ACHN (cell line): ENCODE data around the gene AIF1L.
"Not testable (repeated sequence)": the region's sequence is repeated elsewhere in the genome, so short reads cannot be mapped to it uniquely, and the experiment has no call there.

Experiments used
- DNase-seq: peaks from one replicate; pipeline ENCODE4 v3.0.0-alpha.2; 2015
- in situ Hi-C: cut with HindIII; loops from 2 replicates; pipeline ENCODE4 v1.10.0; 2017; ENCODE audit warnings: low sequenced_read_pairs, low pct_ligation_motif_present, low pct_unique_long_range_greater_than_20kb

Gene AIF1L

DNA sequence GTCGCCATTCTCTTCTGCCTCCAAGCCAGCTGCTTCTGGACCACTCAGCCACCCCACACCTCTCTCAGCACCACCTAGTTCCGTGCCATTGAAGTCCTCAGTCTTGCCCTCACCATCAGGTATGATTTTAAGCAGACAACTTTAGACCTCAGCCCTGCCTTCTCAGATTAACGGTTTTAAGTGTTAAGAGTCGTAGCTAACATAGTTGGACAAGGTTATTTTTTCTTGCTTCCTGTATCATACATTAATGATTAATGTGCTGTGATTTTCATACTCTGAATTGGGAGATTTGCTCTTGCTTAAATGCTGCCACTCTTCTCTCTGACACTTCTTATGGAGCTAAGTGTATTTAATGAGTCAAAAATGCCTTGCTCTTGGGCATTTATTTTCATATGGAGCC, 49.9 kb downstream of the AIF1L start:
- in situ Hi-C loops: no loop called here

DNA sequence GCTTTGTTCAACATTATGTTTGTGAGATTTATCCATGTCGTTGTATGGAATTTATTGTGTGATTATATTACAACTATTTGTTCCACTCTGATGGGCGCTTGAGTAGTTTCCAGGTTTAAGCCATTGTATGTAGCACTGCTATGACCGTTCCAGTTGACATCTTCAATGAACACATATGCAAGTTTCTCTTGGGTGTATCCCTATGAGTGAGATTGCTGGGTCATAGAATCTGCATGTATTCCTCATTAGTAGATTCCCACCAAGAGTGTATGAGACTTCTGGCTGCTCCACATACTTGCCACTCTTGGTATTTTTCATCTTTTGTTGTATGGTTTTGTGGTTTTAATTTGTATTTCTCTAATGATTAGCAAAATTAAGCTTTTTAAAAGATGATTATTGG, 51.9 kb downstream of the AIF1L start:
- in situ Hi-C loops: no loop called here
- DNase-seq: no peak

More for the DNA sequence above, 49.9 kb downstream of the AIF1L start:
- DNase-seq: no peak

DNA sequence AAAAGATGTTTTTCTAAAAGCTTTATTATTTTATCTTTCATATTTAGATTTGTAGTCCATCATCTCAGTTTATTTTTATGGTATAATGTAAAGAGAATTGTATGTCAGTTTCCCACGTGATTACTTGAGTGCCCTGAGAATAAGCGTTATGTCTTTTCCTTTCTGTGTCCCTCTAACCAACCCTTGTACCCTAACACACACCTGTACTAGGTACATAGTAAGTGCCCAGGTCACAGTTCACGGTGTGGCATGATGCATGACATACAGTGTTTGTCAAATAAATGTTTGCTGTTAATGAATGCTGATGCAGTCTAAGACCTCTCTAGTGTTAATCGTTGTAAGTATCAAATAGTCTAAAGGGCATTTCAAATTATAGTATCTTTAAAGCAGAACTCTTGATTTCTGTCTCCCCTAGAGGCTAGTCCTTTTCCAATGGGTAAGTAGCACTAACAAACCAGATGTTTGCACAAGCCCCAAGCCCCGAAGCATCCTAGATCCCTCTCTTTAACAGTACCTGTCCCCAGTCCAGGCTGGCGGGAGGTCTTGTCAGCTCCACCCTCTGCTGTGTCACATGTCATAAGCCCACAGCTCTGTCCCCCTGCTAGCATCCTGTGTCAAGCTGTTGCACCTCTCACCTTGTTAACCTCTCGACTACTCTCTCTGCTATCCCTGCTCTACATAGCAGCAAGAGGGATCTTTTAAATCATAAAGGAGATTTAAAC, 52.8 kb downstream of the AIF1L start:
- no peak for DNase-seq
- in situ Hi-C loops: no loop called here

DNA sequence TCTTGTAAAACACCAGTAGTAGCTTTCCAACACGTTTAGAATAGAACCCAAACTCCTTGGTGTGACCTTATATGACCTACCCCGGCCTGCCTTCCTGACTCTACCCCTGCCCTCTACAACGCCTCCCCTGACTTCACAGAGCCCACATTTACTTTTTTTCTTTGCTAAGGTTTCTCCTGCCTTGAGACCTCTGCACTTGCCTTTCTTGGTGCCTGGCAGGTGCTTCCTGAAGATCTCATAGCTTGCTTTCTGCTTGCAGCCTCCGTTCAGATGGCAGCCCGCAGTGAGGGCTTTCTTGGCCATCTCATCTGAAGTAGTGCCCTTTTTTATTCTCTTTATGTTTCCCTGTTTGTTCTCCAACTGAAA, 53.3 kb downstream of the AIF1L start:
- in situ Hi-C loops: no loop called here
- no peak for DNase-seq

DNA sequence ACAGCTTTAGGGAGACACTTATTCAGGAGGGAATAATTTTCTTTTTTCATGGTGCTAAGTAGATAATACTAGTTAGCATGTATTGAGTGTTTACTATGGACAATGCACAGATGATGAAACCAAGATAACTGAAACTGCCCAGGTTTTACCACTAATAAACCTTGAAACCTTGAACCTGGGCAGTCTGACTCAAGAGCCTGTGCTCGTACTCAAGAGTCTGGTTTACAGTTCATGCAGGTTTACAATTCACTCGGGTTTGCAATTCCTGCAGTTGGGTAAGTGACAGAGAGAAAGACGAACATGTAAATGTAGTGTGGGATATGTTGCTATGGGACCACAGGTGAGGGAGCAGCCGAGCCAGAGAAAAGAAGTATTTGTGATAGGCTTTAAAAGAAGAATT, 57.3 kb downstream of the AIF1L start:
- in situ Hi-C loops: no loop called here

DNA sequence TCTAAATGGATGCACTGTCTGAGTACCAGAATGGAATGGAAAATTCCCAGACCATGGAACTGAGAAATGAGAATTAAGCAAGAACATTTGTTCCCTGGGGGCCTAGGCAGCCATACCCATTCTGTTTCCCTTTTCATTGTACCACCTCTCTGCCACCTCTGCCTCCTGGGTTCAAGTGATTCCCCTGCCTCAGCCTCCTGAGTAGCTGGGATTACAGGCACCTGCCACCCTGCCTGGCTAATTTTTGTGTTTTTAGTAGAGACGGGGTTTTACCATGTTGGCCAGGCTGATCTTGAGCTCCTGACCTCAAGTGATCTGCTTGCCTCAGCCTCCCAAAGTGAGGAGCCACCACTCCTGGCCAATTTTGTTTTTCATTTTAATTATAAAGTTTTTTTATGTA, 62.3 kb downstream of the AIF1L start:
- in situ Hi-C loops, DNase-seq: not testable (repeated sequence)

More for the DNA sequence above, 57.3 kb downstream of the AIF1L start:
- DNase-seq: no peak

DNA sequence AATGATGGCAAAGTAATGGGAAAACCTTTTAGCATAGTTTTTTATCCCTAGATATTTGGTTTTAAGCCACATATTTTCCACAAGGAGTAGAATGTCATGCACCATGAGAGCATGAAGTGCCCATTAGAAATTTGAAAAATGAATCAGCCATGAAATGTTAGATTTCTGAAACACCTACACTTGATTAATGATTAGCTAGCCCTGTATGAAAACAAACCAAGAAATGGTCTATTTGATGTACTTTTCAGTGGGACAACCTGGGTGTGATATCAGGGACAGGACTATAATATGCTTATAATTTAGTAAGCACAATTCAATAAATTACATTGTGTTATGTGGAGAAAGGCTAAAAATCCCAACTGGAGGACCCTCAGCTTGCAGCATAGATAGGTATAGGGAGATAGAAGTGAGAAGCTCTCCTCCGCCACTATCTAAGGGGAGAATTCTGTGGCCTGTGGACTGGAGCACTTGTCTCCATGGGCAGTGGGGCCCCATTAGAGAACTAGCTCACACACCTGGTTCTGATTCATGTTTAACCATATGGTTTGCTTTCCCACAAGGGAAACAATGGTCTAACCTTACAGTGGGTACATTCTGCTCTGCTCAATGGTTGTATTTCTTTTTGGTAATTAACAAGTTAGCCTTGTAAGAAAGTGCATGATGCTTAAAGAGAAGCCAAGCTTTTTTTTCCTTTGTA, 64.2 kb downstream of the AIF1L start:
- peak; percentile 55 for DNase-seq
- in situ Hi-C loops: no loop called here

DNA sequence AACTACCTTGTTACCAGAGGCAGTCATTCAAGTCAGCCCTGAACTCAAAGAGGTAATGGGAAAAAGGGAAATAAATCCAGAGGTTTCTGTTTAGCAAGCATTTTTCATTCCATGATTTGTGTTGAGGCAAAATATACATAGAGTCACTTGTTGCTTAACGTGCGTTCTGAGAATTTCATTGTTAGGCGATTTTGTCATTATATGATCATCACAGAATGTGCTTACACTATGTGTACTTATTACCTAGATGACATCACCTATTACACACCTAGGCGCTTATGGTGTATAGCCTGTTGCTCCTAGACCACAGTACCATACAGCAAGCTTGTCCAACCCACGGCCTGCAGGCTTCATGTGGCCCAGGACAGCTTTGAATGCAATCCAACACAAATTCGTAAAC, 65.3 kb downstream of the AIF1L start:
- in situ Hi-C loops: no loop called here
- DNase-seq: no peak

DNA sequence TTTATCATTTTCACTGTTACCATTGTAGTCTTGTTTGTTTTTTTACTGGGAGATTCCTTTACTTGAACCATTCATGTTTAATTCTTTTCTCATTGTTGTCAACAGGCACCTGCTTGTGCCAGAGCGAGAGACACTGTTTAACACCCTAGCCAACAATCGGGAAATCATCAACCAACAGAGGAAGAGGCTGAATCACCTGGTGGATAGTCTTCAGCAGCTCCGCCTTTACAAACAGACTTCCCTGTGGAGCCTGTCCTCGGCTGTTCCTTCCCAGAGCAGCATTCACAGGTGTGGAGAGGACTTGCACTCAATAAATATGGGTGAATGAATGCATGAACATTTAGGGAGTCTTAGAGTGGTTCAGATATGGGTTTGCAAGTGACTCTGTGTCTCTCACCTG, 66.6 kb downstream of the AIF1L start:
- in situ Hi-C loops: no loop called here
- no peak for DNase-seq

DNA sequence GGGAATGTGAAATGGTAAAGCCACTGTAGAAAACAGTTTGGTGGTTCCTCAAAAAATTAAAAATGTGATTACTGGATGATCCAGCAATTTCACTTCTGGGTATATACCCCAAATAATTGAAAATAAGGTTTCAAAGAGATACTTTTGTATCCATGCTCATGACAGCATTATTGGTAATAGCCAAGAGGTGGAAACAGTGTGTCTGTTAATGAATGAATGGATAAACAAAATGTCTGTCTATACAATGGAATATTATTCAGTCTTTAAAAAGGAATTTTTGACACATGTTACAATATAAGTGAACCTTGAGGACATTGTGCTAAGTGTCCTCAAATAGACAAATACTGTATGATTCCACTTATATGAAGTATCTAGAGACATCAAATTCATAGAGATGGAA, 69.2 kb downstream of the AIF1L start:
- in situ Hi-C loops: no loop called here
- DNase-seq: no peak

DNA sequence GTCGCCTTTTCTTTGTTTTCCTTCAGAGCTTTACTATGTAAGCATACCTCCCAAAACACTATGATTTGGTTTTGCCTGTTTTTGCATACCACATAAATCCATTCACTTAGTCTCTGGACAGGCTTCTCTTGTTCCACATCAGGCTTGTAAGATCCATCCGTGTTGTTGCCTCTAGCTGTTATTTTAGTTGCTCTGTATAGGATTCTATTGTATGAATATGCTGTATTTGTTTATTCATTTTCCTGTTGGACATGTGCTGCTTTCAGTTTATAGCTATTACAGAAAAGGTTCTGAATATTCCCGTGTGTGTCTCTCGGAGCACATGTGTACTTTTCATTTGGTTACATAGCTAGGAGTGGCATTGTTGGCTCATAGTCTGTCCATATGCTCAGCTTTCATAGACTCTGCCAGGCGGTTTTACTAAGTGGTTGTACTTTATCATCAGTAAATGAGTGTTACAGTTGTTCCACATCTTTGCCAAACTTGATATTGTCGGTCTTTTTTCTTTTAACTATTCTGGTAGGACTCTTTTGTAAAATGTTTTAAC, 70.9 kb downstream of the AIF1L start:
- DNase-seq: no peak

DNA sequence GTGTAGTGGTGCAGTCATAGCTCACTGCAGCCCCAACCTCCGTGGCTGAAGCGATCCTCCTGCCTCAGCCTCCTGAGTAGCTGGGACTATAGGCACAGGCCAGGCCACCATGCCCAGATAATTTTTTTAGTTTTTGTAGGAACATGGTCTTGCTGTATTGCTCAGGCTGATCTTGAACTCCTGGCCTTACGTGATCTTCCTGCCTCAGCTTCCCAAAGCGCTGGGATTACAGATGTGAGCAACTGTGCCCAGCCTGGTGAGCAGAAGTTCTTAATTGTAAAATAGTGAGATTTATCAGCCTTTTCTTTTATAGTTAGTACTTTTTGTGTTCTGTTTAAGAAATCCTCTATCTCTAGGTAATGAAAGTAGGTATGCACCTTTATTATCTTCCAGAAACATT, 71.6 kb downstream of the AIF1L start:
- no peak for DNase-seq
- in situ Hi-C loops: no loop called here

More for the DNA sequence above, 70.9 kb downstream of the AIF1L start:
- in situ Hi-C loops: no loop called here

DNA sequence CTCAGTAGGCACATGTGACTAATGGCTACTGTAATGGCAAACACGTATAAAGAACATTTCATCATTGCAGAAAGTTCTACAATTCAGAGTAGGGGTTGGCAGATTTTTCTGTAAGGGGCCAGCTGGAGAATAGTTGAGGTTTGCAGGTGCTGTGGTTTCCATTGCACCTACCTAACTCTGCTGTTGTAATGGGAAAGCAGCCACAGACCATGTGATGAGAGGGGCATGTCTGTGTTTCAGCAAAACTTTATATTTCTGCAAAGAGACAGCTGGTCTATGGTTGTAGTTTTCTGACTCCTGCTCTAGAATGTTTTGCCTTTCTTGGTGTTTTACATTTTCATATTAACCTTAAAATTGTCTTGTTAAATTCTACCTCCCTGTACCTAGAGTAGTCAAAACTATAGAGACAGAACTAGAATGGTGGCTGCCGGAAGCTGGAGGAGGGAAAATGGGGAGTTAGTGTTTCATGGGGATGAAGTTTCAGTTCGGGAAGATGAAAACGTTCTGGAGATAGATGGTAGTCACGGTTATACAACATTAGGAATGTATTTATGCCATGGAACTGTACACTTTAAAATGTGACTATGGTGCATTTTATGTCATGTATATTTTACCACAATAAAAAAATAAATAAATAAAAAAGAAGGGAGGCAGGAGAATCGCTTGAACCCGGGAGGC, 73.4 kb downstream of the AIF1L start:
- in situ Hi-C loops: no loop called here
- DNase-seq: no peak
